K562 (cell line): ENCODE data around the gene STAMBPL1. TPM values are rescaled to one million over a fixed set of nuclear protein-coding genes. Genes with fewer than 3 reads are reported as not detected.

ENCODE experiments used
- ATAC-seq: fragments of 200-7000 bp; cut with Tn5 transposase; 3 replicates; pipeline ENCODE4 v1.9.1; 2020; ENCODE audit warnings: moderate library complexity
- BruUV-seq: library from RNA; stranded (reverse); fragments of 400-500 nt; replicated peaks from 2 replicates; lab custom pipeline; 2021; lab: Mats Ljungman, UMichigan
- CTCF ChIA-PET: fragments of 300-600 bp; formaldehyde crosslinking; extraction: SDS; loops from one replicate; lab custom pipeline; 2021; ENCODE audit warnings: low intra/inter-chr PET ratio; lab: Yijun Ruan, JAX
- POLR2A ChIA-PET: fragments of 300-600, 350-650 bp; sonication (Branson Sonifier 250); formaldehyde crosslinking; extraction: SDS; loops from one replicate; lab custom pipeline; 2021; ENCODE audit warnings: antibody characterized with exemption, inconsistent platforms; lab: Yijun Ruan, JAX
- DNase-seq, 4 experiments: peaks; one replicate each; pipeline versions ENCODE4 v3.0.0 to v3.0.0-alpha.2; 2011 to 2018; ENCODE audit warnings: low spot score in 3 of 4, mixed read lengths in 3 of 4; ENCODE audit errors: extremely low read depth in 1 of 4
- FAIRE-seq: peaks from 2 replicates; lab custom pipeline; 2011; peaks lifted over from hg19 to GRCh38; lab: Jason Lieb, UNC
- H2AFZ ChIP-seq: 2 replicates; pipeline ENCODE4 v1.6.0; 2011; ENCODE audit warnings: low read depth, low read length, control low read depth, inconsistent platforms
- H3K27ac ChIP-seq: fragments of 200-600 bp; 3 replicates; pipeline ENCODE4 v1.8.0; 2011; ENCODE audit warnings: low read depth, mild to moderate bottlenecking, control low read depth, inconsistent platforms, low read length, moderate library complexity, mixed read lengths; ENCODE audit errors: extremely low read depth
- H3K27me3 ChIP-seq, 2 experiments: fragments of 300-600 bp in 1 of 2; 2 replicates in 1 of 2; 3 replicates in 1 of 2; pipeline versions ENCODE4 v1.6.0 to v1.8.0; 2011; ENCODE audit warnings: inconsistent platforms in 2 of 2, low read length in 2 of 2, mild to moderate bottlenecking in 1 of 2, mixed read lengths in 1 of 2, moderate library complexity in 1 of 2; ENCODE audit not compliant: control insufficient read depth in 2 of 2, insufficient read depth in 2 of 2
- H3K36me3 ChIP-seq: fragments of 300-600 bp; 3 replicates; pipeline ENCODE4 v1.8.0; 2011; ENCODE audit warnings: mild to moderate bottlenecking, low read length, inconsistent platforms; ENCODE audit not compliant: control insufficient read depth, insufficient read depth
- H3K4me1 ChIP-seq, 2 experiments: fragments of 200-600 bp in 1 of 2; replicated peaks in 1 of 2; 2 replicates in 1 of 2; 3 replicates in 1 of 2; pipeline versions ENCODE4 v1.5.1 to v1.8.0; 2011; ENCODE audit warnings: inconsistent platforms in 2 of 2, low read length in 2 of 2, mild to moderate bottlenecking in 1 of 2, mixed read lengths in 1 of 2, moderate library complexity in 1 of 2; ENCODE audit not compliant: control insufficient read depth in 2 of 2, insufficient read depth in 2 of 2
- H3K4me2 ChIP-seq: 2 replicates; pipeline ENCODE4 v1.6.1; 2011; ENCODE audit warnings: low read length, control low read depth, inconsistent platforms, mixed read lengths; ENCODE audit not compliant: insufficient read depth
- H3K4me3 ChIP-seq: fragments of 200-600 bp; sonication (generic), shearing (Covaris generic); 2 replicates; pipeline ENCODE4 v1.5.1; 2016; ENCODE audit warnings: control low read depth, inconsistent platforms
- H3K79me2 ChIP-seq: fragments of 200-600 bp; 3 replicates; pipeline ENCODE4 v1.8.0; 2011; ENCODE audit warnings: low read length, inconsistent platforms; ENCODE audit not compliant: control insufficient read depth, insufficient read depth
- H3K9ac ChIP-seq, 2 experiments: 2 replicates each; pipeline versions ENCODE4 v1.6.0 to v1.6.1; 2011; ENCODE audit warnings: low read depth in 2 of 2, low read length in 2 of 2, control low read depth in 1 of 2, inconsistent platforms in 1 of 2, mild to moderate bottlenecking in 1 of 2, mixed read lengths in 1 of 2; ENCODE audit not compliant: insufficient read depth in 1 of 2
- H3K9me1 ChIP-seq: one replicate; pipeline ENCODE4 v1.6.0; 2011; ENCODE audit warnings: inconsistent platforms, mild to moderate bottlenecking, low read length, moderate library complexity; ENCODE audit not compliant: control insufficient read depth, insufficient read depth
- H3K9me3 ChIP-seq: replicated peaks from 2 replicates; pipeline ENCODE4 v1.5.1; 2011; ENCODE audit warnings: low read depth, low read length, inconsistent platforms; ENCODE audit not compliant: control insufficient read depth, insufficient read depth
- H4K20me1 ChIP-seq: replicated peaks from 2 replicates; pipeline ENCODE4 v1.6.1; 2011; ENCODE audit warnings: low read length, inconsistent platforms, mixed read lengths; ENCODE audit not compliant: control insufficient read depth, insufficient read depth
- ELK3 ChIP-seq: fragments of 450-650 bp; formaldehyde crosslinking; IDR thresholded peaks from 2 replicates; pipeline ENCODE4 v1.4.0; 2020; ENCODE audit warnings: mild to moderate bottlenecking
- HMGXB4 ChIP-seq: sonication (generic); formaldehyde crosslinking; IDR thresholded peaks from 2 replicates; pipeline ENCODE4 v1.8.1; 2023; ENCODE audit warnings: mild to moderate bottlenecking, missing genetic modification reagents
- KAT8 ChIP-seq: fragments of 450-650 bp; IDR thresholded peaks from 2 replicates; pipeline ENCODE4 v1.6.1; 2016; ENCODE audit warnings: low read depth, mild to moderate bottlenecking
- MAFF ChIP-seq: IDR thresholded peaks from 2 replicates; pipeline ENCODE4 v1.6.1; 2012; ENCODE audit warnings: low read length, improper control_type of control experiment
- NFIC ChIP-seq: fragments of 450-650 bp; IDR thresholded peaks from 2 replicates; pipeline ENCODE4 v1.6.1; 2017; ENCODE audit warnings: mild to moderate bottlenecking, inconsistent platforms
- RB1 ChIP-seq: fragments of 450-650 bp; IDR thresholded peaks from 2 replicates; pipeline ENCODE4 v1.6.1; 2017; ENCODE audit warnings: low read depth, mild to moderate bottlenecking
- SAFB2 ChIP-seq: fragments of 200-400 bp; formaldehyde crosslinking; IDR thresholded peaks from 2 replicates; pipeline ENCODE4 v1.6.1; 2018; ENCODE audit warnings: borderline replicate concordance, low read length, low read depth, moderate library complexity; ENCODE audit not compliant: severe bottlenecking
- WHSC1 ChIP-seq: IDR thresholded peaks from one replicate; pipeline ENCODE4 v1.6.1; 2012; ENCODE audit warnings: low read length, control low read depth, inconsistent platforms
- ZBTB26 ChIP-seq: fragments of 450-650 bp; formaldehyde crosslinking; IDR thresholded peaks from 2 replicates; pipeline ENCODE4 v1.4.0; 2022; ENCODE audit warnings: missing genetic modification characterization
- ZNF717 ChIP-seq: fragments of 250-450 bp; sonication (Bioruptor Pico); IDR thresholded peaks from 2 replicates; pipeline ENCODE4 v1.5.0; 2021
- ZNF778 ChIP-seq: fragments of 450-650 bp; formaldehyde crosslinking; IDR thresholded peaks from 2 replicates; pipeline ENCODE4 v1.4.0; 2020; ENCODE audit warnings: mild to moderate bottlenecking, moderate library complexity
- WGBS: fragments of 100-300 bp; shearing (Covaris generic); methylation state at CpG from one replicate; pipeline ENCODE4 v1.1.6; 2016; ENCODE audit warnings: low coverage, mixed read lengths; ENCODE audit not compliant: insufficient coverage; ENCODE audit errors: missing lambda C conversion rate; 5-methylcytosine and 5-hydroxymethylcytosine counted together
- in situ Hi-C: fragments of 300-500 bp; cut with MboI; formaldehyde crosslinking; loops from 4 replicates; pipeline ENCODE4 v1.15.0; 2018; ENCODE audit warnings: inconsistent platforms, mixed read lengths
- intact Hi-C: fragments of 100-400 bp; cut with micrococcal nuclease; formaldehyde crosslinking; loops from 2 replicates; pipeline ENCODE4 v1.14.2; 2022
- polyA plus RNA-seq, 8 experiments: library from polyadenylated mRNA; depleted of rRNA in 4 of 8; stranded (reverse) in 5 of 8; unstranded in 3 of 8; fragments of >200 nt; fragmentation: Nextera tagmentation in 2 of 8; fragmentation: Illumina TruSeq in 1 of 8; extraction: Ambion mirVana in 2 of 8; extraction: Trizol in 1 of 8; gene quantifications; 2 replicates each; pipeline versions ENCODE4 v1.2.1 to v1.2.3, GENCODE V29; 2011 to 2014; ENCODE audit warnings: inconsistent platforms in 1 of 8, missing spikeins in 1 of 8
- total RNA-seq, 7 experiments: library from RNA; depleted of rRNA in 6 of 7; stranded (reverse); fragments of >200 nt in 6 of 7; fragmentation: Illumina TruSeq in 2 of 7; extraction: Trizol in 2 of 7; gene quantifications; 2 replicates each; pipeline versions ENCODE4 v1.2.1 to v1.2.3, GENCODE V29; 2011 to 2021; ENCODE audit warnings: low replicate concordance in 1 of 7

STAMBPL1 gene
- total and polyA plus RNA-seq, 9 of the 15 experiments (the other 6 are each of a cell fraction or from before 2014, with no cell fraction given), result 0.09 TPM; not detected in 8

- Histone ChIP-seq H3K9me3 (no peaks in the 10 kb centered on the region), H3K27ac (no peak overlapping the region), H3K27me3 (no peaks in the 10 kb centered on the region), H3K79me2 (no peaks in the 10 kb centered on the region), H2AFZ (no peak overlapping the region), H3K4me1 (no peaks in the 10 kb centered on the region), H3K9ac (no peak overlapping the region), H4K20me1 (no peaks in the 10 kb centered on the region), H3K4me2 (no peak overlapping the region), H3K36me3 (no peaks in the 10 kb centered on the region), H3K9me1 (no peaks in the 10 kb centered on the region), H3K4me3 (no peak overlapping the region)
- 6% methylated on average over 1 of the region's 1 CpG for WGBS
- no peak for DNase-seq
- intact Hi-C loops, result no loop called here
- TF ChIP-seq NFIC (no peak), SAFB2 (no peak), RB1 (no peak)
- POLR2A ChIA-PET, result no interaction called here
- BruUV-seq, result no TSS peak
- no peak for ATAC-seq
- in situ Hi-C loops, result no loop called here
- FAIRE-seq, result no peak
- CTCF ChIA-PET, result no interaction called here
Measured at GRCh38 chr10:88964360-88964759, 84.3 kb downstream of the STAMBPL1 start.

GRCh38 chr10:88964869-88965415, 84.9 kb downstream of the STAMBPL1 start:
- CTCF ChIA-PET, result no interaction called here
- TF ChIP-seq ZBTB26, result no peak
- TF ChIP-seq KAT8, result no peak
- no peak for TF ChIP-seq ZNF717 (CRISPR knock-in tag)
- no peak for TF ChIP-seq WHSC1
- no peak for TF ChIP-seq ZNF778 (CRISPR knock-in tag)
- TF ChIP-seq MAFF, result no peak
- TF ChIP-seq ELK3 (CRISPR knock-in tag), result no peak
- no peak for TF ChIP-seq HMGXB4 (CRISPR knock-in tag)
- TF ChIP-seq, all 486 proteins: peak for 0
- Histone ChIP-seq H2AFZ (no peak overlapping the region), H3K4me2 (no peak overlapping the region), H3K79me2 (no peaks in the 10 kb centered on the region), H4K20me1 (no peaks in the 10 kb centered on the region), H3K27ac (no peak overlapping the region), H3K4me3 (no peak overlapping the region), H3K4me1 (no peaks in the 10 kb centered on the region), H3K36me3 (no peaks in the 10 kb centered on the region), H3K9me1 (no peaks in the 10 kb centered on the region), H3K9ac (no peak overlapping the region), H3K27me3 (no peaks in the 10 kb centered on the region), H3K9me3 (no peaks in the 10 kb centered on the region)
- FAIRE-seq (no peak), ATAC-seq (no peak), DNase-seq (no peak)
- BruUV-seq, result no TSS peak
- POLR2A ChIA-PET, result no interaction called here
- in situ Hi-C loops, result no loop called here
- whole genome bisulfite sequencing, result 0% methylated on average over 3 of the region's 3 CpGs
- intact Hi-C loops, result no loop called here
